ENCODE results near the gene GARIN3. TPM values are rescaled to one million over a fixed set of nuclear protein-coding genes. Genes with fewer than 3 reads are reported as not detected.

Gene GARIN3
- total RNA-seq, 1 experiment from 2014 or later = not detected

- ChIA-PET POLR2A (no interaction called here), CTCF (no interaction called here)
- H3K27ac ChIP-seq (ENCODE audit: low read length) = no peak overlapping the region
- TF ChIP-seq POLR2AphosphoS5 (IDR thresholded peaks at IDR 0.05; ENCODE audit: low read depth, low read length) = no peak
- TF ChIP-seq, protein P1, sequence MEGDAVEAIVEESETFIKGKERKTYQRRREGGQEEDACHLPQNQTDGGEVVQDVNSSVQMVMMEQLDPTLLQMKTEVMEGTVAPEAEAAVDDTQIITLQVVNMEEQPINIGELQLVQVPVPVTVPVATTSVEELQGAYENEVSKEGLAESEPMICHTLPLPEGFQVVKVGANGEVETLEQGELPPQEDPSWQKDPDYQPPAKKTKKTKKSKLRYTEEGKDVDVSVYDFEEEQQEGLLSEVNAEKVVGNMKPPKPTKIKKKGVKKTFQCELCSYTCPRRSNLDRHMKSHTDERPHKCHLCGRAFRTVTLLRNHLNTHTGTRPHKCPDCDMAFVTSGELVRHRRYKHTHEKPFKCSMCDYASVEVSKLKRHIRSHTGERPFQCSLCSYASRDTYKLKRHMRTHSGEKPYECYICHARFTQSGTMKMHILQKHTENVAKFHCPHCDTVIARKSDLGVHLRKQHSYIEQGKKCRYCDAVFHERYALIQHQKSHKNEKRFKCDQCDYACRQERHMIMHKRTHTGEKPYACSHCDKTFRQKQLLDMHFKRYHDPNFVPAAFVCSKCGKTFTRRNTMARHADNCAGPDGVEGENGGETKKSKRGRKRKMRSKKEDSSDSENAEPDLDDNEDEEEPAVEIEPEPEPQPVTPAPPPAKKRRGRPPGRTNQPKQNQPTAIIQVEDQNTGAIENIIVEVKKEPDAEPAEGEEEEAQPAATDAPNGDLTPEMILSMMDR (IDR thresholded peaks at IDR 0.05) = no peak
- H3K27me3 ChIP-seq (ENCODE audit: control insufficient read depth, insufficient read depth, low read length) = no peaks in the 10 kb centered on the region; the same call in 1 of the 2 replicates
- H3K4me1 ChIP-seq (ENCODE audit: control insufficient read depth, insufficient read depth, low read length) = no peaks in the 10 kb centered on the region
- no peaks in the 10 kb centered on the region for H3K36me3 ChIP-seq (ENCODE audit: control insufficient read depth, insufficient read depth, low read length)
- BruUV-seq (replicated peaks) = no TSS peak
- no peak overlapping the region for H3K4me3 ChIP-seq (ENCODE audit: low read depth in 2 of 2, low read length in 2 of 2)
- DNase-seq (ENCODE audit: low read depth, low spot score) = no peak
- intact Hi-C loops (cut with micrococcal nuclease; ENCODE audit: unreplicated experiment) (no loop called here), in situ Hi-C loops (cut with HindIII; ENCODE audit: low pct_unique_long_range_greater_than_20kb, low sequenced_read_pairs) (no loop called here)
- ATAC-seq = no peak
- H3K9me3 ChIP-seq (ENCODE audit: control insufficient read depth, insufficient read depth, low read depth, low read length) = no peaks in the 10 kb centered on the region
Observed at GRCh38 chr5:157178966-157179365, 12.9 kb upstream of the GARIN3 start.

GRCh38 chr5:157177953-157178352, 11.9 kb upstream of the GARIN3 start:
- CTCF ChIA-PET = no interaction called here
- Histone ChIP-seq H3K4me3 (ENCODE audit: low read depth in 2 of 2, low read length in 2 of 2) (no peak overlapping the region), H3K27ac (ENCODE audit: low read length) (no peak overlapping the region), H3K27me3 (ENCODE audit: control insufficient read depth, insufficient read depth, low read length) (no peaks in the 10 kb centered on the region; the same call in 1 of the 2 replicates), H3K4me1 (ENCODE audit: control insufficient read depth, insufficient read depth, low read length) (no peaks in the 10 kb centered on the region), H3K36me3 (ENCODE audit: control insufficient read depth, insufficient read depth, low read length) (no peaks in the 10 kb centered on the region), H3K9me3 (ENCODE audit: control insufficient read depth, insufficient read depth, low read depth, low read length) (no peaks in the 10 kb centered on the region)
- in situ Hi-C loops (cut with HindIII; ENCODE audit: low pct_unique_long_range_greater_than_20kb, low sequenced_read_pairs) = no loop called here
- intact Hi-C loops (cut with micrococcal nuclease; ENCODE audit: unreplicated experiment) = no loop called here
- no peak for TF ChIP-seq POLR2AphosphoS5 (IDR thresholded peaks at IDR 0.05; ENCODE audit: low read depth, low read length)
- TF ChIP-seq SIN3A (IDR thresholded peaks at IDR 0.05; ENCODE audit: borderline replicate concordance, insufficient read depth, low read depth, low read length) = no peak
- no peak for TF ChIP-seq TCF7L2 (IDR thresholded peaks at IDR 0.05; ENCODE audit: low read depth, low read length)
- no peak for TF ChIP-seq REST (IDR thresholded peaks at IDR 0.05; ENCODE audit: insufficient read depth in 1 of 2, low read depth in 2 of 2, low read length in 1 of 2)
- TF ChIP-seq, protein P1 (IDR thresholded peaks at IDR 0.05) = no peak
- ATAC-seq (no peak), DNase-seq (ENCODE audit: low read depth, low spot score) (no peak)
- POLR2A ChIA-PET = no interaction called here
- no TSS peak for BruUV-seq (replicated peaks)
